SH-SY5Y (cell line): ENCODE measurements around the gene MYBPC2.

ENCODE experiments used
- GATA2 ChIP-seq: IDR thresholded peaks from 2 replicates; pipeline ENCODE4 v1.6.1; 2011; ENCODE audit warnings: mild to moderate bottlenecking, low read depth, low read length
- GATA3 ChIP-seq: IDR thresholded peaks from 2 replicates; pipeline ENCODE4 v1.6.1; 2011; ENCODE audit warnings: low read depth, mild to moderate bottlenecking, low read length, moderate library complexity

MYBPC2 gene

DNA sequence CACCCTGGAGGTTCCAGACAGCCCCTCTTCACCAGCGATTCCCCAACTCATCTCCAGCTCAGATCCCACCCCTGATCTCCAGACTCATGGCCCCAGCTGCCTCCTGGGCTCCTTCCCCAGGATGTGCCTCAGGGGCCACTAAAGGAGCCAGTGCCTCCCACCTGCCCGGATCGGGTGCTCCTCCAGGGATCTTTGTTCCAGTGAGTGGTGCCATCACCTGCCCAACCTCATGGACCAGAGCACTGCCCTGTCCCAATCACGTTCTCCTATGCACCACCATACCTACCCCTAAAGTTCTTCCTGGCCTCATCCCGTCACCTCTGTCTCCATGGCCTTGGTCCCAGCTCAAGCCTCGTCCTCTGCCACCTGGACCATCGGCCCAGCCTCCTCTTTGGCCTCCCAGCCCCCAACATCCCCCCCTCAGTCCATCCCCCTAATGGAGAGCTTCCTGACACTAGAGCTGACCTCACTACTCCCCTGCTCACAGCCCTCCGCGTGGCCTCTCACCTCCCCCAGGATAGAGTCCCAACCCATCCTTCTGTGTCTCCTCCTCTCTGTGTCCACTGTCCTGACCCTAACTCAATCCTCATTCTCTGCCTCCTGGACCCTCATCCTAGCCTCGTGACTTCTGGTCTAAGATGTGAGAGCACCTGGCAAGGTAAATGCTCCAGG is 52.7 kb downstream of the MYBPC2 start:
- TF ChIP-seq GATA2, result no peak

DNA sequence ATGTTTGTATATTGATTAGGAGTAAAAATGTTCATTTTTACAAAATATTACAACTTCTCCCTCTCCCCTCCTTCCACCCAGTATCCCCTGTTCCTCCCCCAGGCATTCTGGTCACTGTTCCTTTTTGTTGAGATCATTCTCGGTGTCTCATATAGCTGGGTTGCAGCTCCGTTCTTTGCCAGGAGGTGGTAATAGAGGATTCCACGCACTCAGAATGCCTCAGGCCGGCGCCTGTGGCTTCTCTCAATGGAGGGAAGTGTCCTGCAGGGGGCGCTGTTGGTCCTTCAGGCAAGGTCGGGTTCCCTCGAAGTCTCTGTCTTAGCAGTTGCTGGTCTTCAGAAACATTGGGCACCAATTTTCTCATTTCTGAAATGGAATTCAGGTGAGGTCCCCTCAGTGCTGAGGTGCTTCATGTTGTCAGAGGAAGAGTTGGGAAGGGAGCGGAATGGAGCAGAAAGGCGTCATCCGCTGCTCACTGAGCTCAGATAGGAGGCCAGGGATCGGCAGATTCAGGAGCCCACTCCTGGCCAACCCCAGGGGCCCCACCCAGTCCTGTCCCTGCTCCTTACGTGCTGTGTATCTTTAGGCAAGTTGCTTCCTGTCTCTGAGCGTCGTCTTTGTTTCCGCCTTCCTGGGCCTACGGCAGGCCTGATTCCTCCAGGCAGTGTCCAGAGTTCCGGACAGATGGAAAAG is 54.3 kb downstream of the MYBPC2 start:
- TF ChIP-seq GATA2 (no peak), GATA3 (no peak)

DNA sequence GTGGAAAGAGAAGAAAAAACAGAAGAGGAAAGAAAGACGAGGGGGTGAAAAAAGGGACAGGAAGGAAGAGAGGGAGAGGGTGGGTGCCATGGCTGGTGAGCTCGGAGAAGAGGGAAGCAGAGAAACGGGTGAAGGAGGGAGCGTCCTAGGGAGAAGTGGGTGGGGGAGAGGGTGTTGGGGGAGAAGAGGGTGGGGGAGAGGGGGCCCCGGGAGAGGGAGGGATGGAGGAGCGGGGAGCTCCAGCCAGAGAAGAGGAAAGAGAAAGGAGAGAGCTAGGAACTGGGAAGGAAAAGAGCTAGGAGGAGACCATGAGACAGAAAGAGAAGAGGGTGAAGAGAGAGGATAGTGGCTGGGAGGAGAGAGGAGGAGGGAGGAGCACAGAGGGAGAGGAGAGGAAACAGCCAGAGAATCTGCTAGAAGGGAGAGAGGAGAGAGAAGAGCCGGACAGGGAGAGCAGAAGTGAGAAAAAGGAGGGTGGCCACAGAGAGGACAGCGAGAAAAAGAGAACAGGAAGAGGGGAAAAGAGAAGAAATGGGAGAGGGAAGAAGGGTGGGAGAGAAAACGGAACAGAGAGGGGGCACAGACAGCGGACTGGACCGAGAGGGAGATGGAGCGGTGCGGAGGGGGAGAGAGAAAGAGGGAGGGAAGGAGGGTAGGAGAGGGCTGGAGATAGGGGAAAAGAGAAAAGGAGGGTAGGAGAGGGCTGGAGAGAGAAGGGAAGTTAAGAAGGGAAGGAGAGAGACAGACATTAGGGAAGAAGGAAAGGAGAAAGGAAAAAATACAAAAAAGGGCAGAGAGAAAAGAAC is 55.9 kb downstream of the MYBPC2 start:
- no peak for TF ChIP-seq GATA3
- TF ChIP-seq GATA2, result no peak

DNA sequence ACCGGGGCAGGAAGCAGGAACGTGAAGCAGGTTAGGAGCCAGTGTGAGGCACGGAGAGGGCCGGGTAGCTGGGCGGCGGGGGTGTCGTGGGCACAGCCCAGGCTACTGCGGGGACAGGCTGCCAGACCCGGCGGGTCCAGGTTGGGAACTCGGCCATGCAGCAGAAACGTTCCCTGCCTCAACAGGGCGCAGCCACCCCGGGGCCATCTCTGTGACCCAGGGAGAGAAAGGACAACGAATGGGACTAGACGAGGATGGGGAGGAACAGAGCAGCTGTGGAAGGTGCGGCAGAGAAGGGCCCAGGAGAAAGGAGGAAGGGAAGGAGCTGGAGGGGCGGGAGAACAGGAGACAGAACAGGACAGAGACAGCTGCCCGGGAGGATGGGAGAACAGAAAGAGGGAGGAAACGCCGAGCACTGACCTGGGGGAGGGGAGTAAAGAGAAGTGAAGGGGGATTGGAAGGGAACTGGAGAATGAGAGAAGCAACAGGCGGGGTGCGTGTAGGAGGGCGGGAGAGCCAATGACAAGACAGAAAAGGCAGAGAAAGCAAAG is 56.8 kb downstream of the MYBPC2 start:
- TF ChIP-seq GATA3, result no peak
- TF ChIP-seq GATA2, result no peak

DNA sequence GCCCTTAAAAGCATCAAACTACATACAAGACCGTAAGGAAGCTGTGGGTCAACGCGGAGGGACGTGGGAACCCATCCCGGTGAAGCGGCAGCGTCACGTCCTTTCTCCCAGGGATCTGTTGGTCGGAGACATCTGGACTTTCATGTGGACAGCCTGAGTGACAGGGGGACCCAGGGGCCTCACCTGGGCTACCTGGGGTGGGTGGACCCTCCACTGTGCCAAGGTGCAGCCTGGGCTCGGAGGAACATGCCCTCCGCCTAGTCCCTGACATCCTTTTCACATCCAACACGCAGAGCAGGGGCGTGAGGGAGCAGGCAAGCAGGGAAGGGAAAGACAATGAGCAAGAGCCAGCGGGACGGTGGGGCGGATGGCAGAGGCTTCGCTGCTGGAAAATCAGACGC is 57.7 kb downstream of the MYBPC2 start:
- TF ChIP-seq GATA2 (no peak), GATA3 (no peak)

DNA sequence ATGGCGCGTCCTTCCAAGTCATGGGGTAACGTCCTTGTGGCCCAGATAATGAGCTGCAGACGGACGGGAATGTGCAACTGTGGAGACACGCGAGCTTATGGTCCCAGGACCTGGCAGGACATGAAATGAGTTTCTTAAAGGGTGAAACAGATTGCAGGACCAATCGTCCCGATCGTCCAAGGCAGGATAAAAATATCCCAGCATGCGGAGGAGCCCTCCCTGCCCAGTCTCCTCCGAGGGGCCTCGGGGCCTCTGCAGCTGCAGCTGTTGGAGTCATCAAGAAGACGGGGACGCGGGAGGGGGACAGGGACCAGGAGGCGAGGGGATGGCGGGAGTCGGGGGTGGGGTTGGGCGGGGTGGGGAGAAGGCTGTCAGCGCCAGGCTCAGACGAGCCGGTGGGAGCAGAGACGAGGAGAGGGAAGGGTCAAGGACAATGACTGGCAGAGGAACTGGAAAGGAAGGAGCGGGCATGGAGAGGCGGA is 58.3 kb downstream of the MYBPC2 start:
- TF ChIP-seq GATA3 (no peak), GATA2 (no peak)

DNA sequence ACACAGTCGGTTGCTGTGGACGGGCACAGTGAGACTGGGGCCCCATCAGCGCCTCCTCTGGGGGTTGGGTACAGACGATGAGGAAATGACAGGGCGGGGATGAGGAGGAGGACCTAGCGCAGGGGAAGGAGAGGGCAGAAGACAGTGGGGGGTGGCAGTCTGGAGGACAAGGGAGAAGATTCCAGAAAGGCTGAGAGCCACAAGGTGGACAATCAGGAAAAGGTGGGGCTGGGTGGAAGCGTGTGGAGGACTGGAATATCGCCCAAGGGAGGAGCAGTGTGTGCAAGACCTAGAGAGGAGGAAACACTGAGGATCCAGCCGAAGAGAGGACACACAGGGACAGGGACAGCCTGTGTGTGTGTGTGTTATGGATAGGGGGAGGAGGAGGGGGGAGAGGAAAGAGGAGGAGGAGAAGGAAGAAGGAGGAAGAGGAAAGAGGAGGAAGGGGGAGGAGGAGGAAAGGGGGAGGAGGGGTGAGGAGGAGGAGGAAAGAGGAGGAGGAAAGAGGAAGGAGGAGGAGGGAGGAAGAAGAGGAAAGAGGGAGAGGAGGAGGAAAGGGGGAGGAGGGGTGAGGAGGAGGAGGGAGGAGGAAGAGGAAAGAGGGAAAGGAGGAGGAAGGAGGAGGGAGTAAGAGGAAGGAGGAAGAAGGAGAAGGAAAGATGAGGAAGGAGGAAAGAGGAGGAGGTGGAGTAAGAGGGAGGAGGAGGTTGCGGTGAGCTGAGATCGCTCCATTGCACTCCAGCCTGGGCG is 59.8 kb downstream of the MYBPC2 start:
- no peak for TF ChIP-seq GATA2
- no peak for TF ChIP-seq GATA3

DNA sequence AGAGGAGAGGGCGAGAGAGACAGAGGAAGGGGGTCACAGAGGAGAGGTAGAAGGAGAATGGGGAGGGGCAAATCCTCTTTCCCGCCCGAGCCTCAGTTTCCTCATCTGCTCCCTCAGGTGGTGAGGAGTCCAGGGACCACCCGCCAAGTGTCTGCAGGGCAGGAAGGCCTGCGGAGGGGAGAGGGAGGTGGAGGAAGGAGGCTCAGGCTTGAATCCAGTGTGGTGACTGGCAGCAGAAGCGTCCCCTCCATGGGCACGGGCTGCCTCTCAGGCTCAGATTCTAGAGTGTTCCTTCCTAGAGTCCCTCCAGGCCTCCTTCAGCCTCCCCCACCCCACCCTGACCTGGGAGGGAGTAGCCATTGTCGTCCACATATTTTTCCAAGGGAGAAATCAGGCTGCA is 60.5 kb downstream of the MYBPC2 start:
- TF ChIP-seq GATA3 (no peak), GATA2 (no peak)

DNA sequence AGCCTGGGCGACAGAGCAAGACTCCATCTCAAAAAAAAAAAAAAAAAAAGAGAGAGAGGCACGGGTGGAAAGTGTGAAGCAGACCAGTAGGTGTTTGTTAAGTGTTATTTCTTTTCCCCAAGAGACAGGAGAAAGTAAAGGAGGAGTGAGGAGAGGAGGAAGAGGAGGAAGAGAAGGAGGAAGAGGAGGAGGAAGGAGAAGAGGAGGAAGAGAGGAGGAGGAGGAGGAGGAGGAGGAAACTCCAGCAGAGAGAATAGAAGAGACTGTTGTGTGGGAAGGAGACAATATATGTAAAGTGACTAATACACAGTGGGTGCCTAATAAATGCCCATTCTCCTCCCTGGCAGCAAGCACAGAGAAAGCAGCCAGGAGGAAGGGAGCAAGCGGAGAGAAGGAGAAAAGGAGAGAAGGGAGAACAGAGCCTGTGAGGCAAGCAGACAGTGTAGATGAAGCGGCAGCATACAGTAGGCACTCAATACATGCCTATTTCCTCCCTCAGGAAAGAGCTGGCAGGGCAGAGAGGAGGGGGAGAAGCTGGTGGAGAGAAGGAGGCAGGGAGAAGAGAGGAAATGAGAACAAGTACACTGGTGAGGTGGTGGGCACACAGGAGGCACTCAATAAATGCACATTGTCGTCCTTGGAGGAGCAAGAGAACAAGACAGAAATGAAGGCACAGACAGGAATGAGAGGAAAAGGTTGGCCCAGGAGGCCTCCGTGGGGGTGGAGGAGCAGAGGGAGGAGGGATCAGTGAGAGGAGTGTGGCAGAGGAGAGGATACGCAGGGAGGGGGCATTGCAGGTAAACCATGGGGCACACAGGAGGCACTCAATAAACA is 61.7 kb downstream of the MYBPC2 start:
- TF ChIP-seq GATA2 (no peak), GATA3 (no peak)

DNA sequence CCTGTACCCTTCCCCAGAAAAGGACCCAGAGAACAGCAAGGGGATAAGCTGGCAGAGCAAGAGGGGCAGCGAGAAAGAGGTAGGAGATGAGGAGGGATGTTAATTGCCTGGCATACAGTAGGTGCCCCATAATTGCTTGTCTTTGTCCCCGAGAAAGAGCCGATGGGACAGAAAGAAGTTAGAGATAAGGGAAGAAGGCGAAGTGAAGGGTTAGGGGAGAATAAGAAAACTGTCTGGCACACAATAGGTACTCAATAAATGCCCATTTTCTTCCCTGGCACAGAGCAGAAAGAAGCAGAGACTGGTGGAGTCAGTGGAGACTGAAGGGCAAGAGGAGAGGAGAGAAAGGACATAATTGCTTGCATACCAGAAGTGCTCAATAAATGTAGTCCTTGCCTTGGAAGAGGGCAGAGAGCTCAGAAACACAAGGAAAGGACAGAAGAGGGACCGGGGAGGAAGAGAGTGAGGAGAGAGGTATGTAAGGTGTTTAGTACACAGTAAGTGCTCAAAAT is 62.4 kb downstream of the MYBPC2 start:
- TF ChIP-seq GATA2 (no peak), GATA3 (no peak)

DNA sequence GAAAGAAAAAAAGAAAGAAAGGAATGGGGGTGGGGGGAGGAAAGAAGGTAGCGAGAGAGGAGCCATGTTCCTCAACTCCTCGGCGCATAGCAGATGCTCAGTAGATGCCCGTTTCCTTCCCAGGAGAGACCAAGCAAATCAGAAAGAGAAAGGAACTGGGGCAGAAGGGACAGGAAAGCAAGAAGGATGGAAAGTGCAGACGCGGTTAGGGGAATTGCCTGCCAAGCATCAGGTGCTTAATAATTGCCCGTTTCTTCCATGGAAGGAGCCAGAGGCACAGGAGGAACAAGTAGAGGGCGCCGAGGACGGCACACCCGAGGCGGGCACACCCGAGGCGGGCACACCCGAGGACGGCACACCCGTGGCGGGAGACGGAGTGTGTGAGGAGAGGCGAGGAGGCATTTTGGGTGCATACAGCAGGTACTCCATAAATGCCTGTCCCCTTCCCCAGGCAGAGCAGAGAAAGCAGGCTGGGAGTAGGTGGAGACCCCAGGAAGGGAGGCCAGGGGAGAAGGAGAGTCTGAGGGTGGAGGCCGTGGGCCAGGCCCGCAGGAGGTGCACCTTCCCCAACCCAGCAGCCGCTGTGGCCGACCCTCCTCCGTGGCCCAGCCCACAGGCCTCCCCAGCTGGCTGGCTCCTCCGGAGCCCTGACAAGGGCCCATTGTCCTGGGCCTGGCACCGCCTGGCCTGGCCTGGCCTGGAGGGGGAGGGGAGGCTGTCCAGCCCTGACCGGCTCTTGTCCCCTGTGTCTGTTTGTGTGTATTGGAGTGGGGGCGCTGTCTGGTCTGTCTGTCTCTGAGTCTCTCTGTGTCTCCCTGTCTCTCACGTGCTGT is 63.7 kb downstream of the MYBPC2 start:
- TF ChIP-seq GATA2 (no peak), GATA3 (no peak)

DNA sequence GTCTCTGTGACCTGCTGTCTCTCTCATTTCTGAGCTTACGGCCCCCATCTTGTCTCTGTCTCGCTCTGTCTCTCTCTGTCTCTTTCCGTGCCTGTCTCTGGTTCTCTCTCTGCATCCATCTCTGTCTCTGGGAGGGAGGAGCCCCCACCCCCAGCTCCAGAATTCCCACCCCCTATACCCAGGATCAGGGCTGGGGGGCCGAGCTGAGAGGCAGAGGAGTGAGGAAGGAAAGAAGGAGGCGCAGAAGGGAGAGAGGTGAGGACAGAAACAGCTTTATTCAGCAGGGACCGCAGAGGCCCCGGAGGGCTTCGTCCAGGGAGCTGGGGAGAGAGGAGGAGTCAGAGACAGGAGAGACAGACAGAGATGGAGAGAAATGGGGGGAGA is 64.3 kb downstream of the MYBPC2 start:
- TF ChIP-seq GATA3, result no peak
- TF ChIP-seq GATA2, result no peak
